DOHH2 (cell line): Measurements from ENCODE around the gene CPEB3.

Source experiments
- H3F3A ChIP-seq: fragments of 200-600 bp; sonication (generic), shearing (Covaris generic); 2 replicates; pipeline ENCODE4 v1.6.0; 2016; ENCODE audit warnings: antibody characterized with exemption, mild to moderate bottlenecking; ENCODE audit not compliant: control insufficient read depth, insufficient read depth
- H3K27ac ChIP-seq: fragments of 200-600 bp; sonication (generic); 2 replicates; pipeline ENCODE4 v1.5.1; 2014; ENCODE audit warnings: low read depth, mild to moderate bottlenecking, low read length, moderate library complexity
- H3K27me3 ChIP-seq: fragments of 200-600 bp; sonication (generic); 2 replicates; pipeline ENCODE4 v1.6.1; 2014; ENCODE audit warnings: mild to moderate bottlenecking, low read length, mixed read lengths; ENCODE audit not compliant: control insufficient read depth
- H3K36me3 ChIP-seq: fragments of 200-600 bp; sonication (generic); 2 replicates; pipeline ENCODE4 v1.6.1; 2014; ENCODE audit warnings: mild to moderate bottlenecking, low read length, moderate library complexity, mixed read lengths; ENCODE audit not compliant: control insufficient read depth
- H3K4me1 ChIP-seq: fragments of 200-600 bp; sonication (generic); 2 replicates; pipeline ENCODE4 v1.6.1; 2014; ENCODE audit warnings: mild to moderate bottlenecking, low read length, mixed read lengths; ENCODE audit not compliant: control insufficient read depth
- H3K4me2 ChIP-seq: fragments of 200-600 bp; sonication (generic); 2 replicates; pipeline ENCODE4 v1.6.0; 2014; ENCODE audit warnings: mild to moderate bottlenecking, low read length, moderate library complexity
- H3K4me3 ChIP-seq: fragments of 200-600 bp; sonication (generic); 2 replicates; pipeline ENCODE4 v1.5.1; 2014; ENCODE audit warnings: mild to moderate bottlenecking, low read length, mixed read lengths
- H3K79me2 ChIP-seq: fragments of 200-600 bp; sonication (generic); 2 replicates; pipeline ENCODE4 v1.6.1; 2014; ENCODE audit warnings: mild to moderate bottlenecking, low read length, mixed read lengths; ENCODE audit not compliant: control insufficient read depth
- H3K9me2 ChIP-seq: fragments of 200-600 bp; sonication (generic); replicated peaks from 2 replicates; pipeline ENCODE4 v1.6.1; 2014; ENCODE audit warnings: mild to moderate bottlenecking, low read length, mixed read lengths; ENCODE audit not compliant: control insufficient read depth
- H3K9me3 ChIP-seq: fragments of 200-600 bp; sonication (generic); 2 replicates; pipeline ENCODE4 v1.6.1; 2014; ENCODE audit warnings: antibody characterized with exemption, low read length, mixed read lengths; ENCODE audit not compliant: control insufficient read depth, insufficient read depth
- H4K20me1 ChIP-seq: fragments of 200-600 bp; sonication (generic); 2 replicates; pipeline ENCODE4 v1.6.0; 2014; ENCODE audit warnings: low read depth, mild to moderate bottlenecking, antibody characterized with exemption, low read length, moderate library complexity; ENCODE audit not compliant: control insufficient read depth, insufficient read depth
- EZH2phosphoT487 ChIP-seq: fragments of 200-600 bp; sonication (generic); IDR thresholded peaks from 2 replicates; pipeline ENCODE4 v1.6.1; 2017; ENCODE audit warnings: borderline replicate concordance, mild to moderate bottlenecking, antibody characterized with exemption, low read length, moderate library complexity, mixed read lengths
- TF ChIP-seq, protein P1 (sequence below): fragments of 200-600 bp; sonication (generic); IDR thresholded peaks from one replicate; pipeline ENCODE4 v1.5.1; 2014; ENCODE audit warnings: antibody characterized with exemption, mild to moderate bottlenecking, low read depth, low read length; ENCODE audit not compliant: poor library complexity, severe bottlenecking

CPEB3 gene

DNA sequence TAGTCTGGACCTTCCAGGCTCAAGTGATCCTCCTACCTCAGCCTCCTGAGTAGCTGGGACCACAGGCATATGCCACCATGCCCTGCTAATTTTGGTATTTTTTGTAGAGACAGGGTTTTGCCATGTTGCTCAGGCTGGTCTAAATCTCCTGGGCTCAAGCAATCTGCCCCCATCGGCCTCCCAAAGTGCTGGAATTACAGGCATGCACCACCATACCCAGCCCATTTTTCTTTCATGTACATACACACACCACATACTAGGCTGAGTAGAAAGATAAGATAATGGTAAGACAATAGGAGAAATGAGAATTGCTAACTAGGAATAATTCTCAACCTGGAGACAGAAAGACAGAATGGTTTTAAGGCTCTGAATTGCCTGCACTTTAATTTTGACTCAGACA, 83.8 kb downstream of the CPEB3 start:
- H3K9me3 ChIP-seq, result no peaks in the 10 kb centered on the region
- H3F3A ChIP-seq, result no peaks in the 10 kb centered on the region
- H3K27ac ChIP-seq, result no peak overlapping the region
- TF ChIP-seq, protein P1, sequence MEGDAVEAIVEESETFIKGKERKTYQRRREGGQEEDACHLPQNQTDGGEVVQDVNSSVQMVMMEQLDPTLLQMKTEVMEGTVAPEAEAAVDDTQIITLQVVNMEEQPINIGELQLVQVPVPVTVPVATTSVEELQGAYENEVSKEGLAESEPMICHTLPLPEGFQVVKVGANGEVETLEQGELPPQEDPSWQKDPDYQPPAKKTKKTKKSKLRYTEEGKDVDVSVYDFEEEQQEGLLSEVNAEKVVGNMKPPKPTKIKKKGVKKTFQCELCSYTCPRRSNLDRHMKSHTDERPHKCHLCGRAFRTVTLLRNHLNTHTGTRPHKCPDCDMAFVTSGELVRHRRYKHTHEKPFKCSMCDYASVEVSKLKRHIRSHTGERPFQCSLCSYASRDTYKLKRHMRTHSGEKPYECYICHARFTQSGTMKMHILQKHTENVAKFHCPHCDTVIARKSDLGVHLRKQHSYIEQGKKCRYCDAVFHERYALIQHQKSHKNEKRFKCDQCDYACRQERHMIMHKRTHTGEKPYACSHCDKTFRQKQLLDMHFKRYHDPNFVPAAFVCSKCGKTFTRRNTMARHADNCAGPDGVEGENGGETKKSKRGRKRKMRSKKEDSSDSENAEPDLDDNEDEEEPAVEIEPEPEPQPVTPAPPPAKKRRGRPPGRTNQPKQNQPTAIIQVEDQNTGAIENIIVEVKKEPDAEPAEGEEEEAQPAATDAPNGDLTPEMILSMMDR, result no peak
- no peak for TF ChIP-seq EZH2phosphoT487
- no peak overlapping the region for H3K4me3 ChIP-seq
- peaks cover 7% of the 10 kb centered on the region; the same call in 1 of the 2 replicates for H3K4me1 ChIP-seq
- H3K9me2 ChIP-seq, result no peaks in the 10 kb centered on the region
- H3K27me3 ChIP-seq, result no peaks in the 10 kb centered on the region
- no peak overlapping the region for H3K4me2 ChIP-seq
- no peaks in the 10 kb centered on the region for H3K79me2 ChIP-seq
- H3K36me3 ChIP-seq, result no peaks in the 10 kb centered on the region
- H4K20me1 ChIP-seq, result no peaks in the 10 kb centered on the region

DNA sequence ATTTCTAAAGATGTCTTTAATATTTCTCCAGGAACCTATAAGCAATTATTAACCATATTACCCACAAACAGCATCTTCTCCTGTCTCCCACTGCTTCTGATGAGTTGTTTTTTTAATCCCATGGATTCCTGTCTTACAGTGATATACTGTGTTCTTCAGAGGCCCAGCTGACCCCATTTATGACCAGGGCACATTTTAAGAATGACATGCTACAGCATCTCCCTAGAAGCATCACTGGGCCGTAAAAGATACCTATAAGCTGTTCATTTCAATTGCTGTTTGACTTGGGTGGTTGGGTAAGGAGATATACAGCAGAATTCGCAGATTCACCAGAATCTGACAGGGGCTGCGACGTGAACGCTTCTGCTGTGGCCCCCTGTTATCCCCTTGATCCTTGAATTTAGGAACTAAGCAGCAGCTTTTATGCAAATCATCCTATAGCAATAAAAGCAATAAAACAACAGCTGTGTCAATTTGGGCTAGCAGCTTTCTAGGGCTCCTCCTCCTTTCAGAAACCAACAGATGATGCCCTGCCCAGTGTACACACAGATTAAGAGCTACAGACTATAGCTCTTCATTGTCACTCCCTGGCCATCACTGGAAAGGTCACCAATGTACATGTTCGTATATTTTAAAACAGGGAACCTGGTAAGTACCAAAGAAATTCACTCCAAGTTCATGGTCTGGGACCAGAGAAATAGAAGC, 86.8 kb downstream of the CPEB3 start:
- Histone ChIP-seq H3K4me2 (no peak overlapping the region), H3K79me2 (no peaks in the 10 kb centered on the region), H3K36me3 (no peaks in the 10 kb centered on the region), H3K27me3 (no peaks in the 10 kb centered on the region), H3F3A (no peaks in the 10 kb centered on the region), H3K4me3 (no peak overlapping the region), H3K27ac (no peak overlapping the region), H4K20me1 (no peaks in the 10 kb centered on the region), H3K9me2 (no peaks in the 10 kb centered on the region), H3K9me3 (no peaks in the 10 kb centered on the region), H3K4me1 (no peaks in the 10 kb centered on the region)
- TF ChIP-seq, protein P1, result no peak
- TF ChIP-seq EZH2phosphoT487, result no peak

DNA sequence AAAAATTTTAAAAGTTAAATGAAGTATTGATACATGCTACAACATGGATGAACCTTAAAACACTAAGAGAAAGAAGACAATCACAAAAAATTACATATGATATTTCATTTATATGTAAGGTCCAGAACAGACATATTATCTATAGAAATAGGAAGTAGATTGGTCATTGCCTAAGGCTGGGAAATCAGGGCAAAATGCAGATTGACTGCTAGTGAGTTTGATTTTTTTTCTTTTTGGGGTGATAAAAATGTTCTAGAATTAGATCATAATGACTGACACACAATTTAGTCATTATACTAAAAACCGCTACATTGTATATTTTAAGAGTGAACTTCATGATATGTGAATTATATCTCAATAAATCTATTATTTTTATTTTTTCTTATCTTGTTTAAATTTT, 88.3 kb downstream of the CPEB3 start:
- Histone ChIP-seq H3K79me2 (no peaks in the 10 kb centered on the region), H3K4me3 (no peak overlapping the region), H3K27me3 (no peaks in the 10 kb centered on the region), H4K20me1 (no peaks in the 10 kb centered on the region), H3K9me3 (no peaks in the 10 kb centered on the region), H3K4me2 (no peak overlapping the region), H3K4me1 (no peaks in the 10 kb centered on the region), H3K9me2 (no peaks in the 10 kb centered on the region), H3F3A (no peaks in the 10 kb centered on the region), H3K27ac (no peak overlapping the region), H3K36me3 (no peaks in the 10 kb centered on the region)
- TF ChIP-seq, protein P1, result no peak
- TF ChIP-seq EZH2phosphoT487, result no peak
